Caco-2 (cell line): ENCODE measurements around the gene MPND. TPM values are rescaled to one million over a fixed set of nuclear protein-coding genes. Genes with fewer than 3 reads are reported as not detected.

ENCODE experiments used
- BruUV-seq: library from RNA; stranded (reverse); fragments of 400-500 nt; replicated peaks from 2 replicates; lab custom pipeline; 2021; lab: Mats Ljungman, UMichigan
- CTCF ChIA-PET: fragments of 300-600 bp; sonication (Branson Sonifier 250); formaldehyde crosslinking; loops from one replicate; lab custom pipeline; 2022; ENCODE audit warnings: antibody characterized with exemption; lab: Charles Lee
- POLR2A ChIA-PET: fragments of 300-600 bp; sonication (Branson Sonifier 250); formaldehyde crosslinking; loops from one replicate; lab custom pipeline; 2022; ENCODE audit warnings: antibody characterized with exemption; lab: Charles Lee
- DNase-seq, 2 experiments: peaks; one replicate each; pipeline versions ENCODE4 v3.0.0 to v3.0.0-alpha.2; 2020 to 2022
- H3K27me3 ChIP-seq: replicated peaks from 2 replicates; pipeline ENCODE4 v1.6.0; 2011; ENCODE audit warnings: low read length; ENCODE audit not compliant: control insufficient read depth, insufficient read depth
- H3K36me3 ChIP-seq: 2 replicates; pipeline ENCODE4 v1.5.1; 2011; ENCODE audit warnings: low read length; ENCODE audit not compliant: control insufficient read depth, insufficient read depth
- H3K4me1 ChIP-seq: fragments of 250-450 bp; sonication (Bioruptor Pico); 2 replicates; pipeline ENCODE4 v1.5.1; 2020; ENCODE audit warnings: mild to moderate bottlenecking
- H3K4me3 ChIP-seq: 2 replicates; pipeline ENCODE4 v1.5.1; 2011; ENCODE audit warnings: low read depth, mild to moderate bottlenecking, control low read depth, low read length
- H3K9me3 ChIP-seq: fragments of 250-450 bp; sonication (Bioruptor Pico); 2 replicates; pipeline ENCODE4 v1.5.1; 2020; ENCODE audit warnings: mild to moderate bottlenecking, moderate library complexity
- H3K27ac Mint-ChIP-seq: one replicate; pipeline ENCODE4 v1.8.0; 2022; ENCODE audit warnings: mixed read lengths; ENCODE audit not compliant: unreplicated experiment
- H3K27me3 Mint-ChIP-seq: one replicate; pipeline ENCODE4 v1.8.0; 2022; ENCODE audit warnings: mixed read lengths; ENCODE audit not compliant: insufficient read depth, unreplicated experiment
- H3K36me3 Mint-ChIP-seq: one replicate; pipeline ENCODE4 v1.8.0; 2022; ENCODE audit warnings: mild to moderate bottlenecking, mixed read lengths; ENCODE audit not compliant: insufficient read depth, unreplicated experiment
- H3K4me1 Mint-ChIP-seq: one replicate; pipeline ENCODE4 v1.8.0; 2022; ENCODE audit warnings: low read depth, mixed read lengths; ENCODE audit not compliant: unreplicated experiment
- H3K4me3 Mint-ChIP-seq: one replicate; pipeline ENCODE4 v1.8.0; 2022; ENCODE audit warnings: mild to moderate bottlenecking, moderate library complexity, mixed read lengths; ENCODE audit not compliant: unreplicated experiment
- H3K9me3 Mint-ChIP-seq: one replicate; pipeline ENCODE4 v1.8.0; 2022; ENCODE audit warnings: mixed read lengths; ENCODE audit not compliant: unreplicated experiment
- intact Hi-C: fragments of 100-400 bp; cut with micrococcal nuclease; formaldehyde crosslinking; loops from one replicate; pipeline ENCODE4 v1.10.0; 2022; ENCODE audit not compliant: unreplicated experiment
- total RNA-seq: library from RNA; stranded (reverse); gene quantifications from 2 replicates; pipeline ENCODE4 v1.2.3, GENCODE V29; 2022
- TF ChIP-seq, protein P1 (sequence below), 2 experiments: fragments of 200-600 bp in 1 of 2; IDR thresholded peaks; 1 replicate in 1 of 2; 2 replicates in 1 of 2; pipeline versions ENCODE4 v1.5.1 to v1.8.0; 2011 to 2022; ENCODE audit warnings: antibody characterized with exemption in 1 of 2, control low read depth in 1 of 2, inconsistent platforms in 1 of 2, low read depth in 1 of 2, low read length in 1 of 2, mild to moderate bottlenecking in 1 of 2, moderate library complexity in 1 of 2; ENCODE audit not compliant: insufficient read depth in 1 of 2, severe bottlenecking in 1 of 2, unreplicated experiment in 1 of 2

Gene MPND
- total RNA-seq, 1 experiment from 2014 or later: 35.7 TPM

DNA sequence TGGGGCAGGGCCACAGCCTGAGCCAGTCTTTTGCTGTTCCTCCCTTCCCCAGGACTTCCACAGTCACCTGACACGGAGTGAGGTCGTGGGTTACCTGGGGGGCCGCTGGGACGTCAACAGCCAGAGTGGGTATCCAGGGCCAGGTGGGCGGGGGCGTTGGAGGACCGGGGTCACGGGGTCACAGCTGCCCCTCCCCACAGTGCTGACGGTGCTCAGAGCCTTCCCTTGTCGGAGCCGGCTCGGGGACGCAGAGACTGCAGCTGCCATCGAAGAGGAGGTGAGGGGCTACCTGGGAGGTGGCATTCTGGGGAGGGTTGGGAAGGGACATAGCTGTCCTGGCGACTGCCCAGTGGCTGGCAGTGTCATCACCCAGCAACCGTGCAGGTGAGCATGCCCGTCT is 11.5 kb downstream of the MPND start:
- Mint-ChIP-seq H3K36me3 (peaks cover 58% of the 10 kb centered on the region), H3K27me3 (no peaks in the 10 kb centered on the region), H3K9me3 (no peaks in the 10 kb centered on the region), H3K4me3 (no peak overlapping the region), H3K27ac (no peak overlapping the region), H3K4me1 (no peaks in the 10 kb centered on the region)
- intact Hi-C loops: no loop called here
- Histone ChIP-seq H3K4me1 (no peaks in the 10 kb centered on the region), H3K36me3 (no peaks in the 10 kb centered on the region; the same call in 1 of the 2 replicates), H3K27me3 (no peaks in the 10 kb centered on the region), H3K9me3 (no peaks in the 10 kb centered on the region), H3K4me3 (no peak overlapping the region)
- ChIA-PET CTCF (interaction anchor here (0.9 kb wide), 1 partner anchor 88 kb away, joined by 3 read pairs; no protein-coding TSS in a partner anchor), POLR2A (no interaction called here)
- BruUV-seq: no TSS peak
- TF ChIP-seq, protein P1, sequence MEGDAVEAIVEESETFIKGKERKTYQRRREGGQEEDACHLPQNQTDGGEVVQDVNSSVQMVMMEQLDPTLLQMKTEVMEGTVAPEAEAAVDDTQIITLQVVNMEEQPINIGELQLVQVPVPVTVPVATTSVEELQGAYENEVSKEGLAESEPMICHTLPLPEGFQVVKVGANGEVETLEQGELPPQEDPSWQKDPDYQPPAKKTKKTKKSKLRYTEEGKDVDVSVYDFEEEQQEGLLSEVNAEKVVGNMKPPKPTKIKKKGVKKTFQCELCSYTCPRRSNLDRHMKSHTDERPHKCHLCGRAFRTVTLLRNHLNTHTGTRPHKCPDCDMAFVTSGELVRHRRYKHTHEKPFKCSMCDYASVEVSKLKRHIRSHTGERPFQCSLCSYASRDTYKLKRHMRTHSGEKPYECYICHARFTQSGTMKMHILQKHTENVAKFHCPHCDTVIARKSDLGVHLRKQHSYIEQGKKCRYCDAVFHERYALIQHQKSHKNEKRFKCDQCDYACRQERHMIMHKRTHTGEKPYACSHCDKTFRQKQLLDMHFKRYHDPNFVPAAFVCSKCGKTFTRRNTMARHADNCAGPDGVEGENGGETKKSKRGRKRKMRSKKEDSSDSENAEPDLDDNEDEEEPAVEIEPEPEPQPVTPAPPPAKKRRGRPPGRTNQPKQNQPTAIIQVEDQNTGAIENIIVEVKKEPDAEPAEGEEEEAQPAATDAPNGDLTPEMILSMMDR (IDR thresholded peaks at IDR 0.05; ENCODE audit: insufficient read depth in 1 of 2, low read depth in 1 of 2, low read length in 1 of 2, severe bottlenecking in 1 of 2, unreplicated experiment in 1 of 2): no peak
- no peak for DNase-seq

DNA sequence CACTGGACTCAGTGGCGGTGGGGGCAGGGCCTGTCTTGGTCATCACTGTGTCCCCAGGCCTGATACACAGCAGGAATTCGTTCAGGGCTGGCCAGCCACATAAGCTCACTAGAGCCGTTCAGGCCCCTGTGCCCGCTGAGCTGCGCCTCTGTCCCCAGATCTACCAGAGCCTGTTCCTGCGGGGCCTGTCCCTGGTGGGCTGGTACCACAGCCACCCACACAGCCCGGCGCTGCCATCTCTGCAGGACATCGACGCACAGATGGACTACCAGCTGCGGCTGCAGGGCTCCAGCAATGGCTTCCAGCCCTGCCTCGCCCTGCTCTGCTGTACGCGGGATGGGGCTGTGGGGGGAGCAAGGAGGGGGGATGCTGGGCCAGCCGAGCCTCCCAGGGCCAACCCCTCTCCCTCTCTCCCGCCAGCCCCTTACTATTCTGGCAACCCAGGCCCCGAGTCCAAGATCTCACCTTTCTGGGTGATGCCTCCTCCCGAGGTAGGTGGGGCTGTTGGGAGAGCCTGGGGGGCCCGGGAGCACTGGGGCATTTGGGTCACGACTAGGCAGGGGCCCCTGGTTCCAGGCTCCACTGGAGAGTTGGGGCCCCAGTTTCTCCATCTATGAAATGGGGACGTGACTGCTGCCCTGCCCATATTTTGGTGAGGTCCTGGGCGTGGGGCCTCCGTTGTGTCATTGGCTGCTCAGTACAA is 13.9 kb downstream of the MPND start:
- no peak overlapping the region for H3K4me3 Mint-ChIP-seq
- peaks cover 81% of the 10 kb centered on the region for H3K36me3 Mint-ChIP-seq
- H3K27ac Mint-ChIP-seq: no peak overlapping the region
- H3K4me1 Mint-ChIP-seq: no peaks in the 10 kb centered on the region
- Histone ChIP-seq H3K36me3 (peaks cover 3% of the 10 kb centered on the region), H3K27me3 (no peaks in the 10 kb centered on the region), H3K9me3 (no peaks in the 10 kb centered on the region), H3K4me1 (0 out of 2 replicates have a peak, but pooled peaks cover 4% of the 10 kb centered on the region), H3K4me3 (no peak overlapping the region)
- no TSS peak for BruUV-seq
- ChIA-PET POLR2A (no interaction called here), CTCF (no interaction called here)
- intact Hi-C loops: no loop called here
- DNase-seq: no peak
- no peaks in the 10 kb centered on the region for H3K27me3 Mint-ChIP-seq
- TF ChIP-seq, protein P1 (IDR thresholded peaks at IDR 0.05; ENCODE audit: insufficient read depth in 1 of 2, low read depth in 1 of 2, low read length in 1 of 2, severe bottlenecking in 1 of 2, unreplicated experiment in 1 of 2): no peak
- H3K9me3 Mint-ChIP-seq: no peaks in the 10 kb centered on the region

DNA sequence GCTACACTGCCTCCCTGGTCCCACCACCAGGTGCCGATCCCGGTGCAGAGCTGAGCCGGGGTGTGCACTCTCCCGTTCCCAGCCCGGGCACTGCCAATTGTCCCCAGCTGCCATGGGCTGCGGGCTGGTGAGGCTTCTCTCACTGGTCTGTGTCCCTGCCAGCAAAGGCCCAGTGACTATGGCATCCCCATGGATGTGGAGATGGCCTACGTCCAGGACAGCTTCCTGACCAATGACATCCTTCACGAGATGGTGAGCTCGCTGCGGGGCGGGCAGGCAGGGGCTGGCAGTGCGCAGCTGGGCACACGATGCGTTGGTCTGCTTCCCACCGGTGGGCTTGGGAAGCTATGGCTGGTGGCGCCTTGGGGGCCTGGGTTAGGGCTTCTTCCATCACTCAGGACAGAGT is 14.6 kb downstream of the MPND start:
- H3K4me3 ChIP-seq: no peak overlapping the region
- TF ChIP-seq, protein P1 (IDR thresholded peaks at IDR 0.05; ENCODE audit: insufficient read depth in 1 of 2, low read depth in 1 of 2, low read length in 1 of 2, severe bottlenecking in 1 of 2, unreplicated experiment in 1 of 2): no peak
- Mint-ChIP-seq H3K36me3 (peaks cover 80% of the 10 kb centered on the region), H3K4me3 (no peak overlapping the region), H3K27ac (no peak overlapping the region), H3K4me1 (no peaks in the 10 kb centered on the region), H3K9me3 (no peaks in the 10 kb centered on the region), H3K27me3 (no peaks in the 10 kb centered on the region)
- no peak for DNase-seq
- peaks cover 3% of the 10 kb centered on the region for H3K36me3 ChIP-seq
- intact Hi-C loops: no loop called here
- H3K27me3 ChIP-seq: no peaks in the 10 kb centered on the region
- H3K9me3 ChIP-seq: no peaks in the 10 kb centered on the region
- H3K4me1 ChIP-seq: 0 out of 2 replicates have a peak, but pooled peaks cover 4% of the 10 kb centered on the region
- BruUV-seq: no TSS peak
- ChIA-PET CTCF (interaction anchor here (0.6 kb wide), 1 partner anchor 14 kb away, joined by 3 read pairs; the partner anchor contains the start of gene MPND), POLR2A (no interaction called here)
